NCI-H1092 (cell line): ENCODE data around the gene TIMM10.

Experiments
- DNase-seq: peaks from one replicate; lab custom pipeline; 2025; lab: John Stamatoyannopoulos, UW

Gene TIMM10

GRCh38 chr11:57482782-57483561, 47.6 kb downstream of the TIMM10 start:
- DNase-seq = peak; percentile 47

- no peak for DNase-seq
These were observed 48.4 kb downstream of the TIMM10 start for GRCh38 chr11:57481915-57482781.

DNA sequence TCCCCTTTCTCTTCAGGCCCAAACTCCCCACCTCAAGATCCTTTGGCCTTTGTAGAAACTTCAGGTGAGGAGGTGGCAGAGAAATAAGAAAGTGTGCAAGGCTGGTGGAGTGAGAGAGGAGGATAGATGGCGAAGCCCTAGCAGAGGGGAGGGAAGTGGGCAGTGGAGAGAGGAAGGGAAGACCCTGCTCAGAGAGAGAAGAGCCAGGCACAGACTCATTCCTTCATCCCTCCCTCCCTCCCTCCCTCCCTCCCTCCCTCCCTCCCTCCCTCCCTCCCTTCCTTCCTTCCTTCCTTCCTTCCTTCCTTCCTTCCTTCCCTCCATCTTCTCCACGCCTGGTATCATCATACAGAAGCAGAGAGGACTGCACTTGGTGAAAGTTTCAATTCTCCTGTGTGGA, 49.2 kb downstream of the TIMM10 start:
- DNase-seq = no peak

DNA sequence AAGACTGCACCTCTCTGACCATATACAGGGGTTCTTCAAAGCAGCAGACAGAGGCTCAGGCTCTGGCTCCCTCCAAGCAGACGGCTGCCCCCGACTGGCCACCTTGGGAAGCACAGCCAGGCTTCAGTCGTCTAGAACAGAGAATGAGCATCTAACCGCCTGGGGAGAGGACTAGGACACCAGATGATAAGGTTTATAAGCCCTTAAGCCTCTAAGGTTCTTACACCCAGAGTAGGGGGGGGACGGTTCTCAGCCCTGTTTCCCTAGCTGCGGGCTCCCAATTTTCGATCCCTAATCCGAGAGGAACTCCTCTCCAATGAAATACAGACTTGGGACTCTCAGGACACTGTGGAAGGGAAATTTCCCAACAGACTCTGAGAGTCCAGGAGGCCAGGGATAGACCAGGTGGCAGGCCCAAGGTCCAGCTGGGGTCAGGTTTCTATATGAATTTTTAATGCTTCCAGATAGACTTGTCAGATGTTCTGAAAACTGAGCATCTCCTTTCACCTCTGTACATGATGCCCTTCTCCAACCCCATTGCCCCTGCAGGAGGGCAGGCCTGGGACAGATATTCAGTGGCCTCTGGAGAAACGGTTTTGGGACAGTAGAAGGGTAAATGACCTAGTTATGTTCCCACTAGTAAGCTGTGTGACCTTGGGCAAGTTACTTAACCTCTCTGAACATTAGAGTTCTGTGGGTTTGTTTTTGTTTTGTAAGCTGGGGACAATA, 50.0 kb downstream of the TIMM10 start:
- DNase-seq = peak; percentile 63

- DNase-seq = no peak
These were observed 50.6 kb downstream of the TIMM10 start for GRCh38 chr11:57479911-57480310.

GRCh38 chr11:57479021-57479663, 51.4 kb downstream of the TIMM10 start:
- DNase-seq = no peak
